ENCODE measurements around the gene EXD3. TPM values are rescaled to one million over a fixed set of nuclear protein-coding genes. Genes with fewer than 3 reads are reported as not detected.

Gene EXD3
- total RNA-seq, 6 experiments from 2014 or later: 6.4 to 10.6 (median 8.7) TPM

DNA sequence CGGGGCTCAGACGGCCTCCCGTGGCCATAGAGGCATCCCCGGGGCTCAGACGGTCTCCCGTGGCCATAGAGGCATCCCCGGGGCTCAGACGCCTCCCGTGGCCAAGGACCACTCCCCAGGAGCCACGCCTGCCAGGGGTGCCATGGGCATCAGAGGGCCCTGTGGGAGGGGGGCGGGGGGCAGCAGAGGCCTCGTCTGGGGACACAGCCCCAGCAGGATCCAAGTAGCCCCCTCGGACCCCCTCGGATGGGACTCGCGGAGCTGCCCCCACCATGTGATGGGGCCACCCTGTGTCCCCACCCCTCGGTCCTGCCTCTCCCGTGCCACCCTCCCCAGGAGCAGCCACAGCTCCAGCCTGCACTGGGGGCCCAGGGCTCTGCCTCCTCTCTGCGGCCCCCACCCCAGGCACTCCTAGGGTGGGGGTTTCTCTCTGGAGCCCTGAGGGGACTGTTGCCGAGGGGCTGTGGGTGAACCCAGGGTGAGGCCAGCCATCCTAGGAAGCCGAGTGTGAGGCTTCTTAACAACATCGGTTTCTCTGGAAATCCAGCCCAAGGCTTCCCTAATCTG is 15.7 kb upstream of the EXD3 start:
- H3K27me3 Mint-ChIP-seq (ENCODE audit: insufficient read depth): peaks cover 4% of the 10 kb centered on the region
- no peak for DNase-seq
- TF ChIP-seq, protein P1, sequence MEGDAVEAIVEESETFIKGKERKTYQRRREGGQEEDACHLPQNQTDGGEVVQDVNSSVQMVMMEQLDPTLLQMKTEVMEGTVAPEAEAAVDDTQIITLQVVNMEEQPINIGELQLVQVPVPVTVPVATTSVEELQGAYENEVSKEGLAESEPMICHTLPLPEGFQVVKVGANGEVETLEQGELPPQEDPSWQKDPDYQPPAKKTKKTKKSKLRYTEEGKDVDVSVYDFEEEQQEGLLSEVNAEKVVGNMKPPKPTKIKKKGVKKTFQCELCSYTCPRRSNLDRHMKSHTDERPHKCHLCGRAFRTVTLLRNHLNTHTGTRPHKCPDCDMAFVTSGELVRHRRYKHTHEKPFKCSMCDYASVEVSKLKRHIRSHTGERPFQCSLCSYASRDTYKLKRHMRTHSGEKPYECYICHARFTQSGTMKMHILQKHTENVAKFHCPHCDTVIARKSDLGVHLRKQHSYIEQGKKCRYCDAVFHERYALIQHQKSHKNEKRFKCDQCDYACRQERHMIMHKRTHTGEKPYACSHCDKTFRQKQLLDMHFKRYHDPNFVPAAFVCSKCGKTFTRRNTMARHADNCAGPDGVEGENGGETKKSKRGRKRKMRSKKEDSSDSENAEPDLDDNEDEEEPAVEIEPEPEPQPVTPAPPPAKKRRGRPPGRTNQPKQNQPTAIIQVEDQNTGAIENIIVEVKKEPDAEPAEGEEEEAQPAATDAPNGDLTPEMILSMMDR (IDR thresholded peaks at IDR 0.05): no peak
- no peak overlapping the region for H3K27ac Mint-ChIP-seq
- no peaks in the 10 kb centered on the region for H3K9me3 Mint-ChIP-seq
- H3K4me3 Mint-ChIP-seq: no peak overlapping the region
- H3K36me3 Mint-ChIP-seq (ENCODE audit: low read depth): no peaks in the 10 kb centered on the region
- peaks cover 6% of the 10 kb centered on the region for H3K4me1 Mint-ChIP-seq (ENCODE audit: low read depth)

DNA sequence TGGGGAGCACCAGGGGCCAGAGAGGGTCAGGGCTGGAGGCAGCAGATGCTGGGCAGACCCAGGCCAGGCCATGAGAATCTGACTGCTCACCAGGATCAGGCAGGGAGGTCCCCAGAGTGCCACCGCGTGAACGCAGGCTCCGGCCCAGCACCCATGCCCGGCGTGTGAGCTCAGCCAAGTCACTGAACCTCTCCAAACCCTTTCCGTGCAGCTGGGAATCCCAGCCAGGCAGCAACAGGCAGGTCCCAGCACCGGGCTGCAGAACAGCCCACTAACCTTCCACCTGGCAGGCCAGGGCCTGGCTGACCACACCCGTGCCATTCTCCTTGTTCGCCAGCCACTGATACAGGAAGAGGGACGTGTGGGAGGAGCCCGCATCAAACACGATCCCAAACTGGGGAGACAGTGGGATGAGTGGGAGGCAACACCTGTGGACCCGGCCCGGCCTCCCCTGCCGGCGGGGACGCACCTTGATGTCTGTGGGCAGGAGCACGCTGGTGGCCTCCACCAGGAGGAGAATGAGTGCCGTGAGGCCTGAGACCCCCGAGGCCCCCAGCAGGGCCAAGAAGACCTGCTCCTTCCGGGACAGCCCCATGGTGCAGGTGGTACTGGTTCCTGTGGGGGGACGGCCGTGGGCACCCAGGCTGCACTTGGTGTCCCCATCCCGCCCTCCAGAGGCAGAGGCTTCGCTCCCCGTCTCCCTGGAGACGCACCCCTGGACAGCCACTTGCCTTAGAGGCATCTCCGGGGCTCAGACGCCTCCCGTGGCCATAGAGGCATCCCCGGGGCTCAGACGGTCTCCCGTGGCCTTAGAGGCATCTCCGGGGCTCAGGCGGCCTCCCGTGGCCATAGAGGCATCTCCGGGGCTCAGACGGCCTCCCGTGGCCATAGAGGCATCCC is 15.0 kb upstream of the EXD3 start:
- Mint-ChIP-seq H3K4me3 (no peak overlapping the region), H3K4me1 (ENCODE audit: low read depth) (peaks cover 6% of the 10 kb centered on the region), H3K36me3 (ENCODE audit: low read depth) (no peaks in the 10 kb centered on the region), H3K9me3 (no peaks in the 10 kb centered on the region), H3K27ac (no peak overlapping the region), H3K27me3 (ENCODE audit: insufficient read depth) (peaks cover 4% of the 10 kb centered on the region)
- TF ChIP-seq, protein P1 (IDR thresholded peaks at IDR 0.05): no peak
- DNase-seq: no peak

DNA sequence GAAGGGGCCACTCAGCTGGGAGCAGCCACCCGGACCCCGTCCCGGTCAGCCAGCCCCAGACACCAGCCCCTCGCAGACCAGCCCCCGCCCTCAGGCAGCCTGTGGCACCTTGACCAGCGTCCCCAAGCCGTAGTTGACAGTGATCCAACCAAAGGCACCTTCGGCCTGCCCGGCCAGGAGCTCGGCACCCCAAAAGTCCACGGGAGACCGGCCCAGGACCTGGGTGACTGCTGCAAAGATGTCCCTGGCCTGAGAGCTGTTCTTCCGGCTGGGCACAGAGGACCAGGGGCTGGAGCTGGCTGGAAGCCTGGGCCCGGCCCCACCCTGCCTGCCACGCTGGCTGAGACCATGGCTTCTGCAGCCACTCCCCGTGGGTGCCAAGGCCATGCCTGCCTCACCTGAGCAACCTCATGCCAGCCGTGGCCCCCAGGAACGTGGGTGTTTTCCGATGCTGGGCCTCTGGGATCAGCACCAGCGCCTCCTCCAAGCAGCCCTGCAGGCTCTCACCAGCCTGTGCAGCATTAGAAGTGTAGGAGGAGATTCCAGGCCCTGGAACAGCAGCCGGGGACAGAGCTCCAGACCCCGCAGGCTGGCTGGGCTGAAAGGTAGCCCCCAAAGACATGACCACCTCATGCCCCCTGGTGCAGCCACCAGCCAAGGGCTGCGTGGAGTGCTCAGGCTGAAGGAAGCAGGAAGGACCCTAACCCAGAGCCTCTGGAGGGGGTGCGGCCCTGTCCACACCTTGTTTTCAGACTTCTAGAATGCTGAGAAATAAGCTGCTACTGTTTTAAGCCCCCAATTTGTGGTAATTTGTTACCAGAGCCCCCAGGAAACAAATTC is 14.0 kb upstream of the EXD3 start:
- no peak for DNase-seq
- H3K27me3 Mint-ChIP-seq (ENCODE audit: insufficient read depth): peaks cover 4% of the 10 kb centered on the region
- TF ChIP-seq, protein P1 (IDR thresholded peaks at IDR 0.05): no peak
- peaks cover 4% of the 10 kb centered on the region for H3K4me1 Mint-ChIP-seq (ENCODE audit: low read depth)
- H3K4me3 Mint-ChIP-seq: no peak overlapping the region
- H3K9me3 Mint-ChIP-seq: no peaks in the 10 kb centered on the region
- H3K27ac Mint-ChIP-seq: no peak overlapping the region
- no peaks in the 10 kb centered on the region for H3K36me3 Mint-ChIP-seq (ENCODE audit: low read depth)

DNA sequence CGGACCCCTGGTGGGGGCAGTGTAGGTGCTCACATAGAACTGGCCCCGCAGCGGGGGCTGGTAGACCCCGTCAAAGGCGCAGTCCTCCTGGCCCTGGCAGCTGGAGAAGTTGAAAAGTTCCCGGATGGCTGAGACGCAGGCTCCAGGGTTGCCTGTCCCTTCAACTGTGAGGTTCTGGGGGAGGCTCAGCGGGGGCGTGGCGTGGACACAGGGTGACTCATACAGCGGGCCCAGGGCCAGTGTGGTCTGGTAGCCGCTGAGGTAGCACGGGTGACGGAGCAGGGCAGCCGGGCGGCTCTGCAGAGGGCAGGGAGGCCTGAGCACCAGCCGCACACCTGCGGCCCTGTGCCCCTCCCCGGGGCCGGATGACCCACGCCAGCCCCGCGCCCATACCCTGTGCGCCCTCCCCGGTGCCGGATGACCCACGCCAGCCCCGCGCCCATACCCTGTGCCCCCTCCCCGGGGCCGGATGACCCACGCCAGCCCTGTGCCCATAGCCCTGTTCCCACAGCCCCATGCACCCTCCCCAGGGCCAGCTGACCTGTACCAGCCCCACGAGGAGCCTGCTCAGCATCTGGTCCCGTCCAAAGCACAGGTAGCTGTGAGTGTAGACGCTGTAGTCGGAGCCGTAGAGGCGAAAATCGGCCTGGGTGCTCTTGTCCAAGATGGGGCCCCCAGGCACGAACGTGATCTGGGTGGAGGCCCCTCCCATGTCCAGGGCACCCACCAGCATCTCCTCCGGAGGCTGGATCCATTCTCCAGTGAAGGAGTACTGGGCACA is 13.2 kb upstream of the EXD3 start:
- Mint-ChIP-seq H3K4me3 (no peak overlapping the region), H3K4me1 (ENCODE audit: low read depth) (no peaks in the 10 kb centered on the region), H3K36me3 (ENCODE audit: low read depth) (no peaks in the 10 kb centered on the region), H3K27me3 (ENCODE audit: insufficient read depth) (peaks cover 2% of the 10 kb centered on the region; the same call in 1 of the 2 replicates), H3K9me3 (no peaks in the 10 kb centered on the region), H3K27ac (no peak overlapping the region)
- TF ChIP-seq, protein P1 (IDR thresholded peaks at IDR 0.05): no peak
- DNase-seq: peak; percentile 76

DNA sequence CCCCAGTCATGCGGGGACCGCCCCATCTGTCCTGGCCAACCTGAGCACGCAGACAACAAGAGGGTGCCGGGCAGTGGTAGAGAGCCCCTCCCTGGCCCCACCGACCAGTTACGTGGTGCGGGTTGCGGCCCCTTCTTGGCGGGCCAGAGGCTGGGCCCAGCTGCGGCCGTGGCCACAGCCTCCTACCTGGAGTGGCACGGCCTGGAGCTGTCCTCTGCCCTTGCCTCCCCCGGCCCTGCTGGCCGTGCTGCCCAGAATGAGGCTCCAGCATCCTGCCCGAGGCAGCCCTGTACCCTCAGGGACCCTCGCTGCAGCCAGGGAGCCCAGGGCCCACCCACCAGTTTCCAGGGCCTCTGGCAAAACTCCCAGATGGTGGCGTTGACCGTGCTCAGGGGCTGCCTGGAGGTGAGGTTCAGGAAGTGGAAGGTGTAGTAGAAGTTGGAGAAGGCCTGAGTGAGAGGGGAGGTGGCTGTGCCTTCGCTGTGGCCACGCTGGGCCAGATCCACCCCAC is 12.5 kb upstream of the EXD3 start:
- Mint-ChIP-seq H3K4me3 (no peak overlapping the region), H3K27me3 (ENCODE audit: insufficient read depth) (peaks cover 2% of the 10 kb centered on the region; the same call in 1 of the 2 replicates), H3K27ac (no peak overlapping the region), H3K9me3 (no peaks in the 10 kb centered on the region), H3K36me3 (ENCODE audit: low read depth) (no peaks in the 10 kb centered on the region), H3K4me1 (ENCODE audit: low read depth) (no peaks in the 10 kb centered on the region)
- TF ChIP-seq, protein P1 (IDR thresholded peaks at IDR 0.05): no peak
- DNase-seq: no peak
